GM21360 (cell line): ENCODE results near the gene SLC22A23.

ENCODE experiments used
- ATAC-seq: cut with Tn5 transposase; IDR thresholded peaks from one replicate; pipeline ENCODE4 v1.9.1; 2021; ENCODE audit warnings: mild to moderate bottlenecking, moderate library complexity; ENCODE audit not compliant: unreplicated experiment

Gene SLC22A23

GRCh38 chr6:3423439-3424184 lies 33.2 kb downstream of the SLC22A23 start:
- no peak for ATAC-seq

DNA sequence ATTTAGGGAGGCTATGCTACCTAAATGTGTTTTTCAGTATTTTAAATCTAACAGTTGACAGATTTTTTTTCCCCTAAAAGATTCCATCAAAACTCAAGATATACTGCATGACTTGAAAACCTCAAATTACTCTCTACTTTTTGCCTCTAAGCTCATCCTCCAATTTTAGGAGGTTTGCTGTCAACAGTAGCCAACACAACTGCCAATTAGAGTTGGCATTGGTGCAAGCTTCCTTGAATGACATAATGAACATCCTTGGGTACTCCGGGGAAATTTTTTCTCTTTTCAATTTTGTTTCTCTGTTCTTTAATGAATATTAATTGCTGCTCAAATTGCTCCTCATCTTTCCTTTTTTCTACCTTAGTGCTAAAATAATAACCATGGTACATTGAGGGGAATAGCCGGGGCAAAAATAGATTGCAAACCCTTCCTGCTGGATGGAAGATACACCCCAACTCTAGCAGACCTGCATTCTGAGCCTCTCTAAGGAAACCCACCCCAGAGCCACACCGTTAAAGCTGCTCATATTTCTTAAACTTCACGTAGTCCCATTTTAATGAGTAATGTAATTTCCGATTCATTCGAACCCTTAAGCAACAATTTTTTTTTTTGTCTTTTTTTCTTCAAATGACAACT lies 34.3 kb downstream of the SLC22A23 start:
- ATAC-seq = no peak

DNA sequence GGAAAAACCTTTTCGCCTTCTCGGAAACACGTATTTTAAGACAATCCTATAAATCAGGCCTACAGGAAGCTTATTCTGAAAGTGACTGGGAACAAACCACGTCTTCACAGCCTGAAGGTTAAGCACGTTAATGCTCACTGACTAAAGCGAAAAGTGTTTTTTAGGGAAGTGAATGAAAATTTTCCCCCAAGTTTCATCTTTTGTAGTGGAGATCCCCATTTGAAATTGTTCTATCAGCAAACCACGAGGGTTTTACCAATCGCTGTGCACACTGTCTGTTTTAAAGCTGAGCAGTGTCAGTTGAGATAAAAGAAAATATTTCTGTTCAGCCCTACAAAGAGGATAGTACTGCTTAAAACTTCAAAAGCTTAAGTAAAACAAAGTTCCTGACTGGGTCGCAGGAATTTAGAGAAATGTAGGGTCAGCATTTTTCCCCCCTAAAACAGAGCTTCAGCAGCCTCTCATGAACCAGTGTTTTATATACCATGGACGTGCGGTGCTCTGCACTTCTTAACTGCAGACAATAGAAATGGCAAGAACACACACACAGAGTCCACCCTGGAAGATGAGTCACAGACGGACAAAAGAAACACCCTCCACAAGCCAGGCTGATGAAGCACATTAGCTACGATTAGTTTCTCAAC lies 34.9 kb downstream of the SLC22A23 start:
- ATAC-seq = no peak

DNA sequence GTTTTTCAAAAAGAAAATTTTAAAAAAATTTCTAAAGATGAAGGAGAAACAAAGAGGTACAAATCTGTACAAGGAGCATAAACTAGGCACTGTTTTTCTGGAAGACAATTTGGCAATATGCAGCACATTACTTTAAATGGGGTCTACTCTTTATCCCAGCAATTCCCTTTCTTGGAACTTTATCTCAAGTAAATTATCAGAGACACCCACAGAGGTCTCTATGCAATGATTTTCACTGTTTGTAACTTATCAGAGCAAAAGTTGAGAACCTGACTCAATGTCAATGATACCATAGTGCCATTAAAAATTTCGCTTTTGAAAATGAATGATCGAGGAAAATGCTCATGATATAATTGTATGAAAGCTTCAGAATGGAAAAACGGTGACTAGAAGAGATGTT lies 35.7 kb downstream of the SLC22A23 start:
- ATAC-seq = no peak

GRCh38 chr6:3419624-3420272 lies 37.1 kb downstream of the SLC22A23 start:
- ATAC-seq = no peak

- ATAC-seq = no peak
These were observed 38.3 kb downstream of the SLC22A23 start for GRCh38 chr6:3418496-3419060.

- ATAC-seq = no peak
These were observed 39.4 kb downstream of the SLC22A23 start for GRCh38 chr6:3417473-3417872.

DNA sequence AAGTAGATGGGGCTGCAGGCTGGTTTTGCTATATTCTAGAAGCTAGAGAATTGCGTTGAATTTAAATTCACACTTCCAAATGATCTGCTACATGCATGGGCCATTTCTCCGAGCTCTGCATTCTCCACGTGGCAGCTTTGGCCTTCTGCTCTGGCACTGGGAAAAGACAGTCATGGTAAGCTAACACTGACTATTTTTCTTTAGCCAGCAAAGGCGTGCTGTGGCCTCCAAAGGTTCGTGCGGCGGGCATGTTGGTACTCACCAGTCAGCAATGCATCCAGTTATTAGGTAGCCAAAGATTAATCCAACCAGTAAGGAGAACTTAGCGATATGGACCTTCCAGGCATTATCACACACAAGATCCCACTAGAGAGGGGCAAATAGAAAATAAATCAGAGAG lies 41.4 kb downstream of the SLC22A23 start:
- no peak for ATAC-seq

DNA sequence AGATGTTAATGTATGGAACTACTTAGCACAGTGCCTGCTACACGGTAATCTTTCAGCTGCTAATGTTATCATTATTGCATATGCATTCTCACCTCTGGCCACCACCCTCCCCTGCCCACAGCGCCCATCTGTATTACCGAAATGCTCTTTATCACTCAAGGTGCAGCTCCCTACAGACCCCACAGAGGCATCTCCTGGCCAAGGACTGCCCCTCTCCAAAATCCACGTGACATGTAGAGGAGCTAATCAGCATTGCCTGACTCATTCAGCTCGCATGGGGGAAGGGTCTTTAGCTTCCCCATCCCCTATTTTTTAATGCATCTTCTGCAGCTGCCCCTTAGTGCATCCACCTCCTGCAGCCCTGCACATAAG lies 41.8 kb downstream of the SLC22A23 start:
- no peak for ATAC-seq

- ATAC-seq = no peak
These were observed 42.3 kb downstream of the SLC22A23 start for GRCh38 chr6:3414327-3415081.

DNA sequence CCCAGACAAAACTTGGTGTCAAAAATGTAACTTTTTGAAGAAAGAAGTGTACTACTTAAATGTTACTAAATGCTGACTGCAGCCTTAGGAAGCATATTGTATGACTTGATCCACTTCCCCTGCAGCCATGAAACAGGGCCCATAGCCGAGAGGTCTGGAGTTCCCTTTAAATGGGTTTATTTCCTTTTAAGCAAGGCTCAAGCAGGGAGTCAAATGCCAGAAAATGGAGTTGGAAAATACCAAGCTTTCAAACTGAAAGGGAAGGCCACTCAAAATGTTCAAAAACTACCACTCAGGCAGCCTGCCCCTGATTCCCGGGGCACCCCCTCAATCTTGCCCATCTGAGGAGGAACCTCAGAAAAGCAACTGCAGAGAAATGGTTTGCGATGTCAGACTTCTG lies 43.3 kb downstream of the SLC22A23 start:
- ATAC-seq = no peak

GRCh38 chr6:3412779-3413500 lies 43.9 kb downstream of the SLC22A23 start:
- no peak for ATAC-seq

DNA sequence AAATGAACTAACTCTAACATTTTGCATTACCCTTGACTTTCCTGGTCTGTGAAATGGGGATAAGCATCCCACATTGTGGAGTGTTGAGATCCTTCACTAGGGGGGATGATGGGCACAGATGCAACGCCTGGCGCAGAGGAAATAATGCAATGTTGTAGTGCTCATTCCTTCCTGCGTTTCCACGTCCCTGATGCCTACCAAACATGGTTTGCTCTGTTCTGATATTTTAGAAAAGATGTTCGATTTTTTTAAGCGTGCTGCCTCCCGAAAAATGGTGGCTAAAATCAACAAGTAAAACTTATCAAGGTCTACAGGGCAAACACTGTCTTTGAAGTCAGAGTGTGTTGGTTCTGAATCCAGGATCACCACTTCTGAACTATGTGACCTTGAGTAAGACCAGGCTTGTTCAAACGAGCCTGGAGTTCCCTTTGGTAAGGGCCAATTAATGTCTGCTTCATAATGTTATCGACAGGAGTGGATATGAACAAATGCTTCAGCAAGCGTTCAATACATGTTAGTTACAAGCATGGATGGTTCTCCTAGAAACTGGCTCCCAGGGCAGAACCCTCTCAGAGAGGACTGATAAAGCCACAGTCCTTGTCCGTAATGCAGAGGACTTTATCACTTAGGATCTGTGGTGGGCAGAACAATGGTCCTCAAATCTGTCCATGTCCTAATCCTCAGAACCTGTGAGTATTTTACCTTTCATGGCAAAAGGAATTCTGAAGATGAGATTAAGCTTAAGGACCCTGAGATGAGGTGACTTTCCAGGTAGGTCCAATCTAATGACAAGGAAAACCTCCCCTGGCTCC lies 44.7 kb downstream of the SLC22A23 start:
- no peak for ATAC-seq

GRCh38 chr6:3410385-3411360 lies 46.2 kb downstream of the SLC22A23 start:
- no peak for ATAC-seq

GRCh38 chr6:3409699-3410384 lies 47.0 kb downstream of the SLC22A23 start:
- no peak for ATAC-seq

GRCh38 chr6:3408665-3409064 lies 48.2 kb downstream of the SLC22A23 start:
- no peak for ATAC-seq

DNA sequence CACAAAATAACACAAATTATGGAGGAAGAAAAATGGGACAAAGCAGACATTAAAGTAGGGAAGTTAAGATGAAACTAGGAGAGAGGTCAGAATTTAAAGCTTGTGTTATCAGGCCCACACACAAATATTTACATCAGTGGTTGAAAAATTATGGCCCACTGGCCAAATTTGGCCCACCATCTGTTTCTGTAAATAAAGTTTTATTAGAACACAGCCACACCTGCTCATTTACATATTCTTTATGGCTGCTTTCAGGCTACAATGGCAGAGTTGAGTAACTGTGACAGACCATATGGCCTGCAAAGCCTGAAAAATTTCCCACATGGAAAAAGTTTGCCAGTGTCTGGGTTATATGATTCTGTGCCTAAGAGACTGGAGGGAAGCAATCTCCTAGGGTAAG lies 49.0 kb downstream of the SLC22A23 start:
- no peak for ATAC-seq
